Fibroblast of the conjunctiva (primary cell): ENCODE results near the gene UFC1.

Experiments used
- DNase-seq: peaks from one replicate; pipeline ENCODE4 v3.0.0-alpha.2; 2010; ENCODE audit warnings: low read depth

UFC1 gene

DNA sequence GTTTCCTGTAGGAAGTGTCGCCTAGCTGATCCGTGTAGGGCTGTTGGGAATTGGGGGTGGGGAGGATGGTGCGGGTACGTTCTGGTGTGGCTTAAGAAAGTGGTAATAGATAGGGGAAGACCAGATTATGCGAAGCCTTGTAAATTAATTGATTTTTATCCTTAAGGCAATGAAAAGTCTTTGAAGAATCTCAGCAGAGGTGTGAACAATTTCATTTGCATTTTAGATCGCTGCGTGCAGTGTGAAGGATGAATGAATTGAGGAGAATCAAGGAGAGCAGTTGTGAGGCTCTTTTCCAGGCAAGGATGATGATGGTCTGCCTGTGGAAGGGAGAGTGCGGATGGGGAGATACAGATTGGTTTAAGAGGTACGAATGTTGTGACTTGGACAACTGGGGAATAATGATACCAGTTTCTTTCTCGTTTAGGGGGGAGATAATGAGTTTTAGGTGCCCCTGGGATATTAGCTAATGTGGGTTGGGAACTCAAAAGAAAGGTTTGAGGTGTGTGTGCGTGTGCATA lies 20.5 kb upstream of the UFC1 start:
- DNase-seq: no peak

DNA sequence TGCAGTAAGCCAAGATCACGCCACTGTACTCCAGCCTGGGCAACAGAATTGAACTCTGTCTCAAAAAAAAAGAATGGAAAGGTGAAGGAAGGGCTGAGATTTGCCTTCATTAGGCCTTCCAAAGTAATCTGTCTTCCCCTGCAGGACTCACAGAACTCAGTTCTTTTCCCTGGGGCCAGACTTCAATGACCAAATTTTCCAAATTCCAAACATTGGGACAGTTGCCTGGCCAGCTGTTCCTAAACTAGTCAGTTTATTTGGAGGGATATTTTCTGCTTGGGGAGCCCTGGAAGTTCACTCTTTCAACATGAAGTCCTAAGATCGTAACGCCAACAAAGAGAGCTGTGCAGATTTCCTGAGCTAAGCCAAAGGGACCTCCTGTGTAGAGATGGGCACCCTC lies 15.9 kb upstream of the UFC1 start:
- DNase-seq: no peak

DNA sequence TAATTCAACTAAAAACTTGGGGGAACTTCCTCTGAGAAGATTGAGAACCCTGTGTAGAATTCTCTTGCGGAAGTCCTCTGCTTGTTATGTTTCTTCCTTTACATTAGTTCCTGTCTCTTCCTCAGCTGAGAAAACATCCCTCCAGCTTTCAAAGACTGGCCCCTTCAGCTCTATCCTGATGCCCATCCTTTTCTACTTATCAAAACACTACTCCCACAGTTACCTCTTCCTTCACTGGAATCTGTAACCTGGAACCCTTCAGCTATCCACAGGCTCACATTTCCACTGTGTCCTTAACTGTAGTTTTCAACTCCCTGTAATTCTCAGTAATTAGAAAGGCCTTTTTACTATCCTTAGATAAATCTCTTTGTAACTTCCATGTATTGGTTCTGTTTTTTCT lies 15.3 kb upstream of the UFC1 start:
- DNase-seq: no peak

DNA sequence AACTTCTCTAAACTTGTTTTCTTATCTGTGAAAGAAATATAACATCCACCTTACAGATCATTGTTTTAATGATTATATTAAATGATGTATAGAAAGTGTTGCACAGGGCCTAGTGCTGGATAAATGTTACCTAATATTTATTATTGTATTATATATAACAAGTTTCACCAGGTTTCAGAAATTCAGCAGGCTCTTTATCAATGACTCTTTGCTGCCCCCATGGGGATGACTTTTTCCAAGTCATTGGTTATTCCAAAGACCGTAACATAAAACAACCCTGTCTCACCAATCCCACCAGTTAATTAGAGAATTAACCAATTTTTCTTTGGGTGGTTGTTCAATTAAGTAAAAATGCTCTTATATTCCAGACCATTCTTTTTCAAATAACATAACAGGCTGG lies 14.0 kb upstream of the UFC1 start:
- no peak for DNase-seq

DNA sequence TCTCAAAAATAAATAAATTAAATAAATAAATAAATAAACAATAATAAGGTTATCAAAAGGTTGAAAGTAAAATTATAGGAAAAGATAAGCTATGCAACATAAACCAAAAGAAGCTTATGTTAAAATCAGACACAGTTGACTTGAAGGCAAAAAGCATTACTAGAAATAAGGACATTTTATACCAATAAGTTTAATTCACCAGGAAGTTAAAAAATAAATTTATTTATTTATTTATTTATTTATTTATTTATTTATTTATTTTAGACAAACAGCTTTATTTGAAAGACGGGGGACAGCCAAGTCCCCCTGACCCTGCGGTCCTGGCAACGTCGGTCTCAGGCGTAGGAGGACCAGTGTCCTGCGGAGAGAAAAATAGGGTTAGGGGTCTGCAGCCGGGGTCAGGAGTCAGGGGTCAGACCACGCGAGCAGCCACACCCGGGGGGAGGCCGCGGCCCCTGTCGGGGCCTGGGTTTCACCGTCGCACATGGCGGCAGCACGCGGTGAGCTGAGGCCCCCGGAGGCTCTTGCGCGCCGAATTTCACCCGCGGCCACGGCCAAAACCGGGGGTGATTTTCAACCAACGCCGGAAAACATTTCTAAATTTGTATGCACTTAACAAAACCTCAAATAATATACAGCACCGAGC lies 12.9 kb upstream of the UFC1 start:
- DNase-seq: no peak

DNA sequence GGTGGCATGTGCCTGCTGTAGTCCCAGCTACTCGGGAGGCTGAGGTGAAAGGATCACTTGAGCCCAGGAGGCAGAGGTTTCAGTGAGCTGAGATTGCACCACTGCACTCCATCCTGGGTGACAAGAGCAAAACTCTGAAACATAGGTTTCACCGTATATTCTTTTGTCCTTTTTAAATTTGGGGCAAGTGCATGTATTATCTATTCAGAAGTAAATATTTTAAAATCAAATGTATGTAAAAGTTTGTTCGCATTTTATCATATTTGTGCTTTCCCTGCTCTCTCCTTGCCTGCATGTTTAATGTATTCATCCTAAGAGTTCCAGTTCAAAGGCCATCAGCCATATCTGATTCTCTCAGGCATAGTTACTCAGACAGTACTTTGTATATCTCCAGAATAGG lies 7.9 kb upstream of the UFC1 start:
- DNase-seq: no peak

DNA sequence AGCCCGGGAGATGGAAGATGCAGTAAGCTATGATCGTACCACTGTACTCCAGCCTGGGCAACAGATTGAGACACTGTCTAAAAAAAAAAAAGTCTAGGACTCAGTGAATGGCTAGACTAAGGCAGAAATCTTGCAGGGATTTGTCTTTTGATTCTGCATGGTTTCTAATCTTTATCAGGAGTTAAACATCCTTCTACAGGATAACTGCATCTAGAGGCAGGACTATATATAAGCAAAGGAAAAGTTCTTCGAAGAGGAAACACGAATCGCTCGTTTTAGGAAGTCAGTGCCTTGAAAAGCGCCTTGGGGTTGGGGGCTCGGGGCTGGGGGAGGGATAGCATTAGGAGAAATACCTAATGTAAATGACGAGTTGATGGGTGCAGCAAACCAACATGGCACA lies 602 bp upstream of the UFC1 start:
- no peak for DNase-seq

DNA sequence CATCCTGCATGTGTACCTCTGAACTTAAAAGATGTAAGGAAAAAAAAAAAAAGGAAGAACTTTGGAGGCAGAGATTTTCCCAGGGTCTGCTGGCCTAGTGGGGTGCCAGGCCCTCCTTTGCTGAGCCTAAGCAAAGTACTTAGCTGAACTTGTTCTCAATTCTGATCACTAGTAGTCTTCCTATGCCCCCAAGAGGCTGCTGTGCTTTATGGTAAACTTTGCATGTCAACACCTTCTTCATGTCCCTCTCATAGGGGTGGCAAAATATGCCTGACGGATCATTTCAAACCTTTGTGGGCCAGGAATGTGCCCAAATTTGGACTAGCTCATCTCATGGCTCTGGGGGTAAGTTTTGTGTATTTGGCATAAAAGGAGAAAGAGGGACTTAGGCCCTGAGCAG lies 4.1 kb downstream of the UFC1 start:
- no peak for DNase-seq

DNA sequence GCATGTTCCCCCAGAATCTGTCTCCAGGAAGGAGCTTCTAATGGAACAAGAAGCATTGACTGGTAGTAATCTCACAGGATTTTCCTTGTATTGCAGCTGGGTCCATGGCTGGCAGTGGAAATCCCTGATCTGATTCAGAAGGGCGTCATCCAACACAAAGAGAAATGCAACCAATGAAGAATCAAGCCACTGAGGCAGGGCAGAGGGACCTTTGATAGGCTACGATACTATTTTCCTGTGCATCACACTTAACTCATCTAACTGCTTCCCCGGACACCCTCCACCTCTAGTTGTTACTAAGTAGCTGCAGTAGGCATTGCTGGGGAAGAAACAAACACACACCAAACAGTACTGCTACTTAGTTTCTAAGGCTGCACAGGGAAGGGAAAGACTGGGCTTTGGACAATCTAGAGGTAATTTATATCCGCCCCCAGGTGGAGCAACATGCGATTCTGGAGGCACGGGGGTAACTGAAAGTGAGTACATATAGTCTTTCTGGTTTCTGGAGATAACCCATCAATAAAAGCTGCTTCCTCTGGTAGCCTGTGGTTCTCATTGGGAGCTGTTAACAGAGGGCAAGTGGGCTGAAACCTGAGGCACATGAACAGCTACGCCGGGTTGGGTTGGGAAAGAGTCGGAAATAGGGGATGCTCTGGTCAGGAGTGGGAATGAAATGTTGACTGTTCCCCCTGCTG lies 4.7 kb downstream of the UFC1 start:
- no peak for DNase-seq

DNA sequence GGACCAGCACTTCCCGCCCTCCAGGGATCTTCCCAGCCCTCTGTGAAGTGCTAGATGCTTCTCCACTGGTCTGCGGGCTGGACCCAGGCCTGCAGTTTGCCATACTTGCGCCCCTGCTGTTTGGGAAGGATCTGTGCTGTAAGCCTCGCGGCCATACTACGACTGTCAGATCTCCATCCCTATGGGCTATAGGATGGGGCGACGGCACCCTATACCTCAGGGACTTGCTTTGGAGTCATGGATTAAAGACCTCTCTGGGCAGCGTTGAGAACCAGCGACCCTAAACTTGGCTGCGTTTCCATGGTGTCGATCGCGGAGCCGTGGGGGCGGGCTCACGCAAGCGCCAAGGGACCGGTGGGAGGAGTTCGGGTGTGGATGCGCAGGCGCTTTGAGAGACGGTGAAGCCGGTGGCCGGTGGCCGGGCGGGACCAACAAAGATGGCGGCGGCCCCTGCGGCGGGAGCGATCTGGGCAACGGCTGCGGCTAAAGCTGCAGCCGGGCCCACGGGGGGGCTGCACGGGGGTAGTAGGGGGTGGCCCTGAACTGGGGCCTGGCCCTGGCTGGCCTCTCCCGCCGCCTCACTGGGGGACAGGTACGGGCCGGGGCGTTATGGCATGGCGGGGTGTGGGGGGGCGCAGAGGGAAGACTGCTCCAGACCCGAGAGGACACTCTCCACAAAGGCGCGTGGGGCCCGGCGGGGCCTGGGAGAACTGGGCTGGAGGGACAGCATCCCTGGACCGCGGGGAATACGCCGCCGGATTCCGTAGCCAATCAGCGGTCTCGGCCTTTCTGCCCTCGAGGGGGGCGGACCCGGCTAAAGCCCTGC lies 5.5 kb downstream of the UFC1 start, which contains the start of gene USP21:
Gene USP21 (plus strand): TSS at position 414 of the 826 bp plus-strand sequence. CDS start 1,141 bp downstream, outside the sequence.
- DNase-seq: peak; percentile 80

DNA sequence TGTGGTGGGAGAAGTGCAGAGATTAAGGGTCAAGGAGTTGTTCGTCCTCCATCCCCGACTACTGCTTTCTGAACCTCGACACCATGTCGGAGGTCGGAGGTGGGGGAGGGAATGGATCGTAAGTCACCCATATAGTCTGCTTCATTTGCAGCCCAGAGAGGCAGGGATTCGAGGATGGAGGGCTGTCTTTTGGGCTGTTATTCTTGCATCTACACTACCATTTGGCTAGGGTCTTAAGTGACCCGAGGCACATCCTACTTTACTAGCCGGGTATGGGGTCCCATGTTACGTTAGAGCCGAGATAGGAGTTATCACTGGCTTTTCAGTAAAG lies 6.1 kb downstream of the UFC1 start:
- DNase-seq: no peak

DNA sequence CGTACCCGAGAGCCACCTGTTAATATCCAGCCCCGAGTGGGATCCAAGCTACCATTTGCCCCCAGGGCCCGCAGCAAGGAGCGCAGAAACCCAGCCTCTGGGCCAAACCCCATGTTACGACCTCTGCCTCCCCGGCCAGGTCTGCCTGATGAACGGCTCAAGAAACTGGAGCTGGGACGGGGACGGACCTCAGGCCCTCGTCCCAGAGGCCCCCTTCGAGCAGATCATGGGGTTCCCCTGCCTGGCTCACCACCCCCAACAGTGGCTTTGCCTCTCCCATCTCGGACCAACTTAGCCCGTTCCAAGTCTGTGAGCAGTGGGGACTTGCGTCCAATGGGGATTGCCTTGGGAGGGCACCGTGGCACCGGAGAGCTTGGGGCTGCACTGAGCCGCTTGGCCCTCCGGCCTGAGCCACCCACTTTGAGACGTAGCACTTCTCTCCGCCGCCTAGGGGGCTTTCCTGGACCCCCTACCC lies 6.9 kb downstream of the UFC1 start:
- DNase-seq: no peak

DNA sequence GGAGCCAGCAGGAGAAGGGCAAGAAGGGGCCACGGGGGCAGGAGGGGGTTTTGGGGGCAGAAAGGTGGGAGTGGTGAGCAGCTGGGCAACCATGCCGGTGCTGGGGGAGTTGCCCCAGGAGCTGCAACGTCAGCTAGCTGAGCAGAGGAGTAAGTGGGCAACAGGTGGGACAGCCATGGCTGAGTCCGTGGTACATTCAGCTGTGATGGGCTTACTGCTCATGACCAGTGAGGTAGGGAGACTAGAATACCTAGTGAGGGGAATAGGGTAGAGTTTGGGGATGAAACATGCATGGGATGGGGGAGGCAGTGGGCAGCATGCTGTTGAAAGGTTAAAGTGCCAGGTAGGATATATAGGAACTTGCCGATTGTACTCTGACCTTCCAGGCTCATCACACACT lies 7.9 kb downstream of the UFC1 start:
- DNase-seq: no peak

DNA sequence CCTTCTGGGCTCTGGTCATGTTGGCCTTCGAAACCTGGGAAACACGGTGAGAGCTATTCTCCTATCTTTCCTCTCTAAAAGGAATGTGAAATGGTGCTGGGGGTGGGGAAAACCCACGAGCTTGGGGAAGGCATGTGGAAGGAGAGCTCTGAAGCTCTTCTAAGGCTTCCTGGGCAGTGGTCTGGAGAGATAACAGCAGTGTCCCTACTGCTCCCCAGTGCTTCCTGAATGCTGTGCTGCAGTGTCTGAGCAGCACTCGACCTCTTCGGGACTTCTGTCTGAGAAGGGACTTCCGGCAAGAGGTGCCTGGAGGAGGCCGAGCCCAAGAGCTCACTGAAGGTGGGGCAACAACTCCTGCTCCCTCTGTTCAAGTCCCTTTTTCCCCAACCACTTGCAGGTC lies 8.3 kb downstream of the UFC1 start:
- DNase-seq: no peak

DNA sequence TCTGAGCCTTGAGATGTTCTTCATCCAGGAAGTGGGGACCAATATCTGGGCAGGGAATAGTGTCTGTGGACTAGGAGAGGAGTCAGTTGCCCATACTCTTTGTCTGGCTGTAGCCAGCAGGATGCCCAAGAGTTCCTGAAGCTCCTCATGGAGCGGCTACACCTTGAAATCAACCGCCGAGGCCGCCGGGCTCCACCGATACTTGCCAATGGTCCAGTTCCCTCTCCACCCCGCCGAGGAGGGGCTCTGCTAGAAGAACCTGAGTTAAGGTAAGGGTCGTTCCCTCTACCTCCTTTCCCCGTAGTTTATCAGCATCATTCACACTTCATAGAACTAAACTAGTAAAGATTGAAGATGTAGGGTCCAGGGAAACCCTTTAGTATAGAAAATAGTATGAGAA lies 9.0 kb downstream of the UFC1 start:
- DNase-seq: no peak

DNA sequence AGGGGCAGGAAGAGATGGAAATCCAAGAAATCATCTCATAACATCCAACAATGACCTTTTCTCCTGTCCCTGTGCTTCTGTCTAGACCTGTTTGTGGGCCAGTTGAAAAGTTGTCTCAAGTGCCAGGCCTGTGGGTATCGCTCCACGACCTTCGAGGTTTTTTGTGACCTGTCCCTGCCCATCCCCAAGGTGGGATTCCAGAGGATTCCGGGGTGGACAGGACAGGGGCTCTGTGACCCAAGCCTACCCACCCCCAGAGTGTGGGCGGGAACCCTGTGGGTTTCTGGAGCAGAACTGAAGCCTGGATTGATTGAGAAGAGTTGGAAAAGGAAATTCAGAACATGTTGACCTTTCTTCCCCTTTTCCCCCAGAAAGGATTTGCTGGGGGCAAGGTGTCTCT lies 10.0 kb downstream of the UFC1 start:
- DNase-seq: no peak

DNA sequence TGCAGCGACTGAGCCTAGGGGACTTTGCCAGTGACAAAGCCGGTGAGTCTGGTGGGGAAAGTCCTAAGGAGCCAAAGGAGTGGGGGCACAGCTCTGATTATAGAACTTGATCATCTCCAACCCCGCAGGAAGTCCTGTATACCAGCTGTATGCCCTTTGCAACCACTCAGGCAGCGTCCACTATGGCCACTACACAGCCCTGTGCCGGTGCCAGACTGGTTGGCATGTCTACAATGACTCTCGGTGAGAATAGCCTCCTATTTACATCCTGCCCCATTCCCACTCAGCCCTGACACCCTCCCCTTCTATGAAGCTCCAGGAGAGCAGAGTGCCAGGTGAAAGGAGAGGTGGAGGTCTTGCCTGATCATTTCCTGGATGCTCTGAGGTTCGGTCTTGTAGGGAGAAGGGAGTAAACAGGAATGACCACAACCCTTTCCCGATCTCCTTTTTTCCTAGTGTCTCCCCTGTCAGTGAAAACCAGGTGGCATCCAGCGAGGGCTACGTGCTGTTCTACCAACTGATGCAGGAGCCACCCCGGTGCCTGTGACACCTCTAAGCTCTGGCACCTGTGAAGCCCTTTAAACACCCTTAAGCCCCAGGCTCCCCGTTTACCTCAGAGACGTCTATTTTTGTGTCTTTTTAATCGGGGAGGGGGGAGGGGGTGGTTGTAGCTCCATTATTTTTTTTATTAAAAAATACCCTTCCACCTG lies 11.3 kb downstream of the UFC1 start:
- DNase-seq: no peak

DNA sequence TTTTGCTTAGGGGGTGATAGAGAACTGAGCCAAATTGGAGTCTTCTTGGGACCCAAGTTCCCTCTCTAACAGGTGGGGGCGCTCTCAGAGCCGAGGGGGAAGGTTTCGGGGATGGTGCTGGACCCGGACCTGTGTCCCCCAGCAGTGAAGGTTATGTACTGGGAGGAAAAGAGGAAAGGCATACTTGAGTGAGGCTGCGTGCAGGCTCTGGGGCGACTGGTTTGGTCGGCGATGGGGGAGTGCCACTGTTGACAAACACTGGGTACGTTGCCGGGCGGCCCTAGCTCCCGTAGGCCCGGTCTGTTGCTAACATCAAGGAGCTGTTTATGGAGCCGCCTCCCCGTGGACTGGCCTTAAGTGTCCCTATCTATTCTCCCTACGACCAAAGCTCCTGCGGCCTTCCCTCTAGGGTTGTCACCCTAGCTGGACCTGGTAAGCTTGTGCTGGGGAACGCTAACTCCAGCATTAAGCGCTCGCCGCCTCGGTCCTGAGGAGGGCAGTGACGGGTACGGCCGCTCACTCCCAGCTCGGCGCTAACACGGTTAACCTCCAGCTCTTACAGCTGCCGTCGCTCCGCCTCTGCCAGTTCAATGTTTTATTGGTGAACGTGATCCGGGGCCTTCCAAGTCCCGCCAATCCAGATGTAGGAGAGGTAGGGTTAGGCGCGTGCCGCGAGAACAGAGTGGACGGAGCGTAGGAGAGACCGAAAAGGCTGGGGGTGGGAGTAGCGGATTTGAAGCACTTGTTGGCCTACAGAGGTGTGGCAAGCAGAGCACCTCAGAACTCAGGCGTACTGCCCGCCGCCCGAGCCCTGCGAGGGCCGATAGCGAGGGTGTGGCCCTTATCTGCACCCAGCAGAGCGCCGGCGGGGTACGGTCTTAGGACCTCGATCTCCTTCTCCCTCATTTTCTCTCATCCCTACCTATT lies 12.2 kb downstream of the UFC1 start, which contains the start of gene PPOX:
Gene PPOX (plus strand): TSS at position 685 of the 927 bp plus-strand sequence. CDS start 422 bp downstream, outside the sequence.
- peak; percentile 97 for DNase-seq

DNA sequence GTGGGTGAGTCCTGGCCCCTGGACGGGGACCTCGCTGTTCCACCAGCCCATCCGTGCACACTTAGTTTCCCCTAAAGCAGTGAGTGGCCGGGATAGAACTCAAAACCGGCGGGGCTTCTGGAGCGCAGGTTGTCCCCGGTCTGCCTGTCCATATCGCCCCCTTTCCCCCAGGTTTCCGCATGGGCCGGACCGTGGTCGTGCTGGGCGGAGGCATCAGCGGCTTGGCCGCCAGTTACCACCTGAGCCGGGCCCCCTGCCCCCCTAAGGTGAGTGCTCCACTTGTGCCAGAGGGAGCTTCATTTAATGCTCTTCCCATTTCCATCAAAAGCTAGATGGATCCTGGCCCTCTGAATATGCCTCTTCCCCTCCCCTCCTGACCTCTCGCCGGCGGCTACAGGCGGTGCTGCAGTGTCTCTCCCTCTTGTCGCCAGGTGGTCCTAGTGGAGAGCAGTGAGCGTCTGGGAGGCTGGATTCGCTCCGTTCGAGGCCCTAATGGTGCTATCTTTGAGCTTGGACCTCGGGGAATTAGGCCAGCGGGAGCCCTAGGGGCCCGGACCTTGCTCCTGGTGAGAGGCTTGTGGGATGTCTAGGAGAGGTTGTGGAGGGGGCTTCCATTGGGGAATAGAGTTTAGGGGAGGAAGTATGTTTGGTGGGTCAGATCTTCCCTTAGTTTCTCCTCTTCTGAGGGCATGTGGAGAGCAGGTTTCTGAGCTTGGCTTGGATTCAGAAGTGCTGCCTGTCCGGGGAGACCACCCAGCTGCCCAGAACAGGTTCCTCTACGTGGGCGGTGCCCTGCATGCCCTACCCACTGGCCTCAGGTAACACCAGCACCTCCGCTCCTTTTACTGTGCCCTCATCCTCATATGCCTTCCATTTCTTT lies 13.1 kb downstream of the UFC1 start:
- no peak for DNase-seq

DNA sequence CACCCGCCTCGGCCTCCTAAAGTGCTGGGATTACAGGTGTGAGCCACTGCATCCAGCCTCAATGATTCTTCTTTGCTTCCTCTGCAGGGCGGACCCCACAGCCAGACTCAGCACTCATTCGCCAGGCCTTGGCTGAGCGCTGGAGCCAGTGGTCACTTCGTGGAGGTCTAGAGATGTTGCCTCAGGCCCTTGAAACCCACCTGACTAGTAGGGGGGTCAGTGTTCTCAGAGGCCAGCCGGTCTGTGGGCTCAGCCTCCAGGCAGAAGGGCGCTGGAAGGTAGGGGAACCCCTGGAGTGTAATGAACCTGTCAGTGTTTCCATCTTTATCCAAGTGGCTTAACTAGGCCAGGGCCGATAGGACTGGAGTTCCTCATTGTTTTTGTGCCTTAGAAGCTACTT lies 15.1 kb downstream of the UFC1 start:
- DNase-seq: no peak
